ENCODE results near the gene SNTG2. TPM values are rescaled to one million over a fixed set of nuclear protein-coding genes. Genes with fewer than 3 reads are reported as not detected.

SNTG2 gene
- total RNA-seq, 1 donor from 2014 or later = 1.9 TPM

GRCh38 chr2:1222056-1222455 lies 271.4 kb downstream of the SNTG2 start:
- no peak overlapping the region for H3K9ac ChIP-seq (ENCODE audit: low read length)
- H3K27ac Mint-ChIP-seq (ENCODE audit: unreplicated experiment) = no peak overlapping the region
- H2AFZ ChIP-seq (ENCODE audit: low read depth, low read length) = no peak overlapping the region
- no peak for DNase-seq (ENCODE audit: low read depth)
- H3K27me3 ChIP-seq (ENCODE audit: insufficient read depth, low read length) = no peaks in the 10 kb centered on the region
- peaks cover 7% of the 10 kb centered on the region for H3K4me1 Mint-ChIP-seq (ENCODE audit: low read depth, unreplicated experiment)
- H3K9me3 Mint-ChIP-seq (ENCODE audit: unreplicated experiment) = peaks cover 1% of the 10 kb centered on the region
- FAIRE-seq = no peak
- no peaks in the 10 kb centered on the region for H3K36me3 ChIP-seq (ENCODE audit: insufficient read depth, low read length)
- no peaks in the 10 kb centered on the region for H3K79me2 ChIP-seq (ENCODE audit: insufficient read depth, low read length)
- H3K4me1 ChIP-seq (ENCODE audit: insufficient read depth, low read length) = no peaks in the 10 kb centered on the region
- H3K36me3 Mint-ChIP-seq (ENCODE audit: low read depth, unreplicated experiment) = peaks cover 5% of the 10 kb centered on the region
- H3K9me3 ChIP-seq (ENCODE audit: insufficient read depth, low read depth, low read length) = peaks cover 5% of the 10 kb centered on the region
- no peak overlapping the region for H3K4me3 ChIP-seq (ENCODE audit: insufficient read depth, low read depth, low read length)
- no peak overlapping the region for H3K4me2 ChIP-seq (ENCODE audit: low read length)
- H3K27ac ChIP-seq (ENCODE audit: low read depth, low read length) = no peak overlapping the region
- H3K27me3 Mint-ChIP-seq (ENCODE audit: low read depth, unreplicated experiment) = peaks cover 7% of the 10 kb centered on the region
- H3K4me3 Mint-ChIP-seq (ENCODE audit: unreplicated experiment) = no peak overlapping the region
- TF ChIP-seq CTCF (IDR thresholded peaks at IDR 0.05; ENCODE audit: insufficient read depth, low read depth, low read length) (no peak), EZH2 (IDR thresholded peaks at IDR 0.05; ENCODE audit: insufficient read depth, low read length) (no peak)
- no peaks in the 10 kb centered on the region for H4K20me1 ChIP-seq (ENCODE audit: insufficient read depth, low read length)

GRCh38 chr2:1223791-1224190 lies 273.1 kb downstream of the SNTG2 start:
- Histone ChIP-seq H3K4me3 (ENCODE audit: insufficient read depth, low read depth, low read length) (no peak overlapping the region), H3K27me3 (ENCODE audit: insufficient read depth, low read length) (no peaks in the 10 kb centered on the region), H4K20me1 (ENCODE audit: insufficient read depth, low read length) (no peaks in the 10 kb centered on the region), H3K4me2 (ENCODE audit: low read length) (no peak overlapping the region), H3K9ac (ENCODE audit: low read length) (no peak overlapping the region), H3K27ac (ENCODE audit: low read depth, low read length) (no peak overlapping the region), H3K4me1 (ENCODE audit: insufficient read depth, low read length) (peaks cover 8% of the 10 kb centered on the region), H3K9me3 (ENCODE audit: insufficient read depth, low read depth, low read length) (no peaks in the 10 kb centered on the region), H3K79me2 (ENCODE audit: insufficient read depth, low read length) (no peaks in the 10 kb centered on the region), H2AFZ (ENCODE audit: low read depth, low read length) (no peak overlapping the region), H3K36me3 (ENCODE audit: insufficient read depth, low read length) (no peaks in the 10 kb centered on the region)
- Mint-ChIP-seq H3K4me1 (ENCODE audit: low read depth, unreplicated experiment) (peaks cover 7% of the 10 kb centered on the region), H3K27ac (ENCODE audit: unreplicated experiment) (no peak overlapping the region), H3K27me3 (ENCODE audit: low read depth, unreplicated experiment) (peaks cover 7% of the 10 kb centered on the region), H3K36me3 (ENCODE audit: low read depth, unreplicated experiment) (peaks cover 1% of the 10 kb centered on the region), H3K9me3 (ENCODE audit: unreplicated experiment) (peaks cover 2% of the 10 kb centered on the region), H3K4me3 (ENCODE audit: unreplicated experiment) (no peak overlapping the region)
- DNase-seq (ENCODE audit: low read depth) (no peak), FAIRE-seq (no peak)
- TF ChIP-seq EZH2 (IDR thresholded peaks at IDR 0.05; ENCODE audit: insufficient read depth, low read length) (no peak), CTCF (IDR thresholded peaks at IDR 0.05; ENCODE audit: insufficient read depth, low read depth, low read length) (no peak)

- no peak for FAIRE-seq
These were observed 274.3 kb downstream of the SNTG2 start for GRCh38 chr2:1224901-1225300.

More at GRCh38 chr2:1224901-1225300, 274.3 kb downstream of the SNTG2 start:
- Histone ChIP-seq H3K79me2 (ENCODE audit: insufficient read depth, low read length) (no peaks in the 10 kb centered on the region), H3K27ac (ENCODE audit: low read depth, low read length) (no peak overlapping the region), H3K36me3 (ENCODE audit: insufficient read depth, low read length) (no peaks in the 10 kb centered on the region), H3K4me3 (ENCODE audit: insufficient read depth, low read depth, low read length) (no peak overlapping the region), H4K20me1 (ENCODE audit: insufficient read depth, low read length) (no peaks in the 10 kb centered on the region), H2AFZ (ENCODE audit: low read depth, low read length) (no peak overlapping the region), H3K4me2 (ENCODE audit: low read length) (no peak overlapping the region), H3K9ac (ENCODE audit: low read length) (no peak overlapping the region), H3K4me1 (ENCODE audit: insufficient read depth, low read length) (peaks cover 8% of the 10 kb centered on the region), H3K9me3 (ENCODE audit: insufficient read depth, low read depth, low read length) (no peaks in the 10 kb centered on the region), H3K27me3 (ENCODE audit: insufficient read depth, low read length) (no peaks in the 10 kb centered on the region)
- TF ChIP-seq EZH2 (IDR thresholded peaks at IDR 0.05; ENCODE audit: insufficient read depth, low read length) (no peak), CTCF (IDR thresholded peaks at IDR 0.05; ENCODE audit: insufficient read depth, low read depth, low read length) (no peak)
- Mint-ChIP-seq H3K4me1 (ENCODE audit: low read depth, unreplicated experiment) (peaks cover 7% of the 10 kb centered on the region), H3K9me3 (ENCODE audit: unreplicated experiment) (peaks cover 4% of the 10 kb centered on the region), H3K4me3 (ENCODE audit: unreplicated experiment) (no peak overlapping the region), H3K36me3 (ENCODE audit: low read depth, unreplicated experiment) (peaks cover 1% of the 10 kb centered on the region), H3K27me3 (ENCODE audit: low read depth, unreplicated experiment) (peaks cover 7% of the 10 kb centered on the region), H3K27ac (ENCODE audit: unreplicated experiment) (no peak overlapping the region)
- no peak for DNase-seq (ENCODE audit: low read depth)
